GM23338 (cell line): Measurements from ENCODE around the gene BOLA3. TPM values are rescaled to one million over a fixed set of nuclear protein-coding genes. Genes with fewer than 3 reads are reported as not detected.

Experiments used
- ATAC-seq: fragments of 200-7000 bp; cut with Tn5 transposase; 3 replicates; pipeline ENCODE4 v1.9.1; 2020
- DNase-seq: peaks from one replicate; pipeline ENCODE4 v3.0.0-alpha.2; 2015; ENCODE audit warnings: low spot score
- H2AFZ ChIP-seq: fragments of 200-600 bp; sonication (generic); 2 replicates; pipeline ENCODE4 v1.8.0; 2016; ENCODE audit warnings: antibody characterized with exemption, mild to moderate bottlenecking, moderate library complexity
- H3F3A ChIP-seq: fragments of 200-600 bp; sonication (generic); replicated peaks from 2 replicates; pipeline ENCODE4 v1.8.0; 2017; ENCODE audit warnings: antibody characterized with exemption, mixed run types, low read depth
- H3K27ac ChIP-seq: fragments of 200-600 bp; sonication (generic); 2 replicates; pipeline ENCODE4 v1.6.1; 2016; ENCODE audit warnings: low read depth
- H3K27me3 ChIP-seq: fragments of 200-600 bp; sonication (generic); 2 replicates; pipeline ENCODE4 v1.8.0; 2016; ENCODE audit warnings: mild to moderate bottlenecking, mixed run types, moderate library complexity; ENCODE audit not compliant: insufficient read depth
- H3K36me3 ChIP-seq: fragments of 200-600 bp; sonication (generic); 2 replicates; pipeline ENCODE4 v1.8.0; 2016; ENCODE audit warnings: mild to moderate bottlenecking; ENCODE audit not compliant: insufficient read depth
- H3K4me1 ChIP-seq: fragments of 200-600 bp; sonication (generic); 2 replicates; pipeline ENCODE4 v1.8.0; 2016; ENCODE audit warnings: mild to moderate bottlenecking, moderate library complexity; ENCODE audit not compliant: insufficient read depth
- H3K4me2 ChIP-seq: fragments of 200-600 bp; sonication (generic); 2 replicates; pipeline ENCODE4 v1.7.1; 2017; ENCODE audit warnings: mixed run types
- H3K4me3 ChIP-seq: fragments of 200-600 bp; sonication (generic); 2 replicates; pipeline ENCODE4 v1.6.1; 2016; ENCODE audit warnings: mixed run types
- H3K79me2 ChIP-seq: fragments of 200-600 bp; sonication (generic); replicated peaks from 2 replicates; pipeline ENCODE4 v1.8.0; 2017; ENCODE audit warnings: mild to moderate bottlenecking; ENCODE audit not compliant: insufficient read depth
- H3K9me2 ChIP-seq: fragments of 200-600 bp; sonication (generic); 2 replicates; pipeline ENCODE4 v1.8.0; 2017; ENCODE audit not compliant: insufficient read depth
- H4K20me1 ChIP-seq: fragments of 200-600 bp; sonication (generic); replicated peaks from 2 replicates; pipeline ENCODE4 v1.8.0; 2017; ENCODE audit warnings: mild to moderate bottlenecking; ENCODE audit not compliant: insufficient read depth
- H3K27ac Mint-ChIP-seq: 2 replicates; pipeline ENCODE4 v1.8.0; 2020; ENCODE audit warnings: inconsistent platforms, mild to moderate bottlenecking, moderate library complexity, mixed read lengths
- H3K27me3 Mint-ChIP-seq: 3 replicates; pipeline ENCODE4 v1.8.0; 2022; ENCODE audit warnings: low read depth, mild to moderate bottlenecking, moderate library complexity, mixed read lengths, inconsistent platforms; ENCODE audit not compliant: insufficient read depth, poor library complexity
- H3K36me3 Mint-ChIP-seq: 3 replicates; pipeline ENCODE4 v1.8.0; 2021; ENCODE audit warnings: low read depth, mild to moderate bottlenecking, inconsistent platforms, moderate library complexity, mixed read lengths
- H3K4me1 Mint-ChIP-seq: 3 replicates; pipeline ENCODE4 v1.8.0; 2020; ENCODE audit warnings: mild to moderate bottlenecking, inconsistent platforms, mixed read lengths
- H3K4me3 Mint-ChIP-seq: 3 replicates; pipeline ENCODE4 v1.8.0; 2021; ENCODE audit warnings: moderate library complexity, mild to moderate bottlenecking, inconsistent platforms, mixed read lengths
- H3K9me3 Mint-ChIP-seq: 3 replicates; pipeline ENCODE4 v1.8.0; 2020; ENCODE audit warnings: moderate library complexity, mild to moderate bottlenecking, inconsistent platforms, mixed read lengths
- CREB1 ChIP-seq: fragments of 250-450 bp; sonication (Bioruptor Pico); IDR thresholded peaks from 2 replicates; pipeline ENCODE4 v1.5.0; 2020; ENCODE audit warnings: low read depth, mild to moderate bottlenecking, moderate library complexity
- CTCF ChIP-seq, 2 experiments: fragments of 200-600 bp in 1 of 2; sonication (generic) in 1 of 2; conservative IDR thresholded peaks; 2 replicates each; pipeline versions ENCODE4 v1.5.1 to v1.6.1; 2016 to 2017; ENCODE audit warnings: antibody characterized with exemption in 2 of 2, low read depth in 2 of 2, mild to moderate bottlenecking in 2 of 2, moderate library complexity in 1 of 2
- ETS1 ChIP-seq: IDR thresholded peaks from 2 replicates; pipeline ENCODE4 v1.6.1; 2016; ENCODE audit warnings: antibody characterized with exemption
- EZH2phosphoT487 ChIP-seq: fragments of 200-600 bp; sonication (generic); IDR thresholded peaks from one replicate; pipeline ENCODE4 v1.8.1; 2018; ENCODE audit warnings: antibody characterized with exemption; ENCODE audit not compliant: unreplicated experiment
- NANOG ChIP-seq: IDR thresholded peaks from 2 replicates; pipeline ENCODE4 v1.6.1; 2016; ENCODE audit warnings: antibody characterized with exemption, borderline replicate concordance
- POLR2AphosphoS5 ChIP-seq: IDR thresholded peaks from 2 replicates; pipeline ENCODE4 v1.6.1; 2016; ENCODE audit warnings: antibody characterized with exemption, low read depth
- REST ChIP-seq: IDR thresholded peaks from one replicate; pipeline ENCODE4 v1.6.1; 2018; ENCODE audit warnings: antibody characterized with exemption; ENCODE audit not compliant: unreplicated experiment
- STAT1 ChIP-seq: IDR thresholded peaks from one replicate; pipeline ENCODE4 v1.6.1; 2016; ENCODE audit warnings: antibody characterized with exemption; ENCODE audit not compliant: unreplicated experiment
- ZNF114 ChIP-seq: fragments of 250-450 bp; sonication (Bioruptor Pico); IDR thresholded peaks from 2 replicates; pipeline ENCODE4 v1.5.0; 2020; ENCODE audit warnings: mild to moderate bottlenecking, moderate library complexity
- ZNF331 ChIP-seq: fragments of 250-450 bp; sonication (Bioruptor Pico); IDR thresholded peaks from 2 replicates; pipeline ENCODE4 v1.5.0; 2020; ENCODE audit warnings: low read depth, mild to moderate bottlenecking, moderate library complexity
- polyA plus RNA-seq: library from polyadenylated mRNA; unstranded; fragments of >200 nt; fragmentation: Nextera tagmentation; extraction: Ambion mirVana; gene quantifications from 2 replicates; pipeline ENCODE4 v1.2.1, GENCODE V29; 2016
- total RNA-seq: library from RNA; depleted of rRNA; stranded (reverse); fragments of >200 nt; shearing (Covaris generic); gene quantifications from 2 replicates; pipeline ENCODE4 v1.2.3, GENCODE V29; 2014

The BOLA3 gene
- total and polyA plus RNA-seq, 2 experiments from 2014 or later = 89.8 to 233 TPM

GRCh38 chr2:74102516-74102915, 45.2 kb downstream of the BOLA3 start (continued):
- TF ChIP-seq ETS1 (no peak), STAT1 (no peak), POLR2AphosphoS5 (no peak), ZNF114 (CRISPR knock-in tag) (no peak), REST (no peak), NANOG (no peak), CREB1 (no peak), EZH2phosphoT487 (no peak), CTCF (conservative IDR thresholded peaks at IDR 0.05; ENCODE audit: low read depth in 2 of 2) (no peak), ZNF331 (no peak)

GRCh38 chr2:74101574-74102300, 46.0 kb downstream of the BOLA3 start:
- H3K4me3 ChIP-seq = no peak overlapping the region
- Mint-ChIP-seq H3K27me3 (peaks cover 9% of the 10 kb centered on the region), H3K4me1 (peaks cover 8% of the 10 kb centered on the region), H3K36me3 (peaks cover 30% of the 10 kb centered on the region), H3K4me3 (no peak overlapping the region), H3K9me3 (no peaks in the 10 kb centered on the region), H3K27ac (no peak overlapping the region)
- peaks cover 9% of the 10 kb centered on the region for H3K4me1 ChIP-seq
- no peaks in the 10 kb centered on the region for H3K79me2 ChIP-seq
- DNase-seq (no peak), ATAC-seq (no peak)
- H3K36me3 ChIP-seq = no peaks in the 10 kb centered on the region
- H4K20me1 ChIP-seq = no peaks in the 10 kb centered on the region; the same call in 1 of the 2 replicates
- no peak overlapping the region for H2AFZ ChIP-seq
- no peaks in the 10 kb centered on the region for H3K27me3 ChIP-seq
- no peaks in the 10 kb centered on the region for H3K9me2 ChIP-seq
- no peak overlapping the region for H3K4me2 ChIP-seq
- peaks cover 3% of the 10 kb centered on the region; the same call in 1 of the 2 replicates for H3F3A ChIP-seq
- H3K27ac ChIP-seq = no peak overlapping the region
- no peak for TF ChIP-seq CTCF (conservative IDR thresholded peaks at IDR 0.05; ENCODE audit: low read depth in 2 of 2)
- no peak for TF ChIP-seq STAT1
